Head of caudate nucleus (tissue), 42 donors: ENCODE measurements around the gene CYRIA.

Experiments
- DNase-seq, 42 donors: peaks; one replicate each; pipeline versions ENCODE4 v3.0.0 to v3.0.0-alpha.2; 2020 to 2021; ENCODE audit warnings: mixed read lengths in 7 of 42
- intact Hi-C: fragments of 100-400 bp; cut with DNase I; formaldehyde crosslinking; loops from one replicate; pipeline ENCODE4 v1.15.0; 2022

The CYRIA gene

DNA sequence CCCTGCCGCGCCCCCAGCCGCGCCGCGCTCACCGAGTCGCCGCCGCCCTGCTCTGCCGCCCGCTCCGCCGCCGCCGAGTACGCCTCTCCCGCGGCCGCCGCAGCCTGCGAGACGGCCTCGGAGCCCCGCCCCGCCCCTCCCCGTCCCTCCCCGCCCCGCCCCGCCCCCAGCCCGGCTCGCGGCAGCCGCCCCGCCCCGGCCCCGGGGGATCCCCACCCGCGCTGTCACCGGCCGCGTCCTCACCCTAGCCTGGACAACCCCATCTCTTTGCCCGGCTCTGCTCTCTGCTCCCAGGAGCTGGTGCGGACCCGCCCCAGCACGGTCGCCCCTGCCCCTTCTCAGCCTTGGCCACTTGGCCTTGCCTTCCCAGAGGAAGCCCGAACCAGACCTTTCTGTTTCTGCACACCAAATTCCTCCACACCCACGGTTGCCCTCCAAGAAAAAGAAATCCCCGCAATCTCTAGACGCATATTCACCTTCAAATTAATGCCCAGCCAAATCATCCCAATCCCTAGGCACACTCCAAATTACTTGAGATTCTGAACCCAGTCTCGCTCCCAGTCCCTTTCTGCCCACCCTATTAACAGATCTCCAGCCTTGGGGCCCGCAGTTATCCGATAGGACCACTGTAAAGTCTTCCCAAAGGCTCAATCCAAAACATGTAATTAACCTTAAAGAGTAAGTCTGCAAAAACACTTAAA is at the start of gene CYRIA:
Gene CYRIA, minus strand, starts transcription at position 87 of the 701 bp plus-strand sequence. CDS start 77,715 bp downstream, outside the sequence.
- DNase-seq: peak in 41 of 42 donors; percentile 45 to 86 (median 75)
- intact Hi-C loops: no loop called here

GRCh38 chr2:16713011-16713423 is 47.4 kb upstream of the CYRIA start:
- intact Hi-C loops: no loop called here
- DNase-seq: peak in 20 of 42 donors; percentile 16 to 73 (median 43)

GRCh38 chr2:16709769-16710168 is 44.1 kb upstream of the CYRIA start:
- intact Hi-C loops: no loop called here
- no peak for DNase-seq

DNA sequence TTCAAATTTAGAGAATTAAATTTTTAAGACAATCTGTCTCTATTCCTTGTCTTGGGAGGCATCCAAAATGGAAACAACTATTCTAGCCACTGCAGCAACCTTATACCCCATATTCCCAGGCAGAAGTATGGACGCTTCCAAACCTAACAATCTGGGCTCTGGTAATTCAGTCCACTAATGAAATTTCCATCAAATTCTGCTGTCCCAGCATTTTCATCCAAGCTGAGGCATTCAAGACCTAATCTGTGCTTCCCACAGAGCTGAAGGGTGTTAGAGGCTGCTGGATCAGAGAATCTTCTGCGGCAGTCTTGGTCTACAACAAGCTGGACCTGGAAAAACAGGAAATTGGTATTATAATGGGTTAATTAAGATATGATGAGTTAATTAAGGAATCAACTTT is 42.5 kb upstream of the CYRIA start:
- intact Hi-C loops: no loop called here
- no peak for DNase-seq

DNA sequence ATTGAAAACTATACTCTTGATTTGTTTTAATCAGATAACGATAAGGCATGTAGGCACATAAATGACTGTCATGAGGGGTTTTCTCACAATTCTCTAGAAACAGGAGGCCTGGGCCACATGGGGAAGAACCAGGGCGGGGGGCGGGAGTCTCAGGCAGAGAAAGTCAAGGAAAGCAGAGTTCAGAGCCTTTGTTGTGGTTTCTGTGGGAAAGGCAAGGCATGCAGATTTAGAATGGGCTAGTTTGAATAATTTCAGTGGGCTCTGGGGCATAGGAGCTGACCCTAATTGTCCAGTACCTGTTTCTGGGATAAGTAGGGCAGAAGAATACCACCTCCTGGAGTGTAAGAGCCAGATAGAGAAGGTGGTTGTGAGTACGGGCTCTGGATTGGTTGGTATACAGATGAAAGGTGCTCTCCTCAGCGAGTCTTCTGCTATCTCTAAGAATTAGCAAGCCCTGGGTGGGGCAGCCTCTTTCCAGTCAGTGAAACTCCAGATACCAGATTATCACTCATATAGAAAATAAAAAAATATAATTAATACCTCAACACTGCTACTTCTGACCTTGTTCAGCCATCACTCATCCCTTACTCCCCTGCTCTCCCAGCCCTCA is 41.5 kb upstream of the CYRIA start:
- intact Hi-C loops: no loop called here
- no peak for DNase-seq

- intact Hi-C loops: no loop called here
- DNase-seq: no peak
Measured at GRCh38 chr2:16700551-16701259, 35.1 kb upstream of the CYRIA start.

- intact Hi-C loops: no loop called here
- DNase-seq: no peak
Measured at GRCh38 chr2:16693854-16694253, 28.2 kb upstream of the CYRIA start.

- no peak for DNase-seq
- intact Hi-C loops: no loop called here
Measured at GRCh38 chr2:16691261-16691660, 25.6 kb upstream of the CYRIA start.

- intact Hi-C loops: no loop called here
- DNase-seq: no peak
Measured at GRCh38 chr2:16687955-16688354, 22.3 kb upstream of the CYRIA start.

GRCh38 chr2:16687222-16687621 is 21.6 kb upstream of the CYRIA start:
- DNase-seq: no peak
- intact Hi-C loops: no loop called here

- intact Hi-C loops: no loop called here
Measured at GRCh38 chr2:16686641-16687040, 21.0 kb upstream of the CYRIA start.

DNA sequence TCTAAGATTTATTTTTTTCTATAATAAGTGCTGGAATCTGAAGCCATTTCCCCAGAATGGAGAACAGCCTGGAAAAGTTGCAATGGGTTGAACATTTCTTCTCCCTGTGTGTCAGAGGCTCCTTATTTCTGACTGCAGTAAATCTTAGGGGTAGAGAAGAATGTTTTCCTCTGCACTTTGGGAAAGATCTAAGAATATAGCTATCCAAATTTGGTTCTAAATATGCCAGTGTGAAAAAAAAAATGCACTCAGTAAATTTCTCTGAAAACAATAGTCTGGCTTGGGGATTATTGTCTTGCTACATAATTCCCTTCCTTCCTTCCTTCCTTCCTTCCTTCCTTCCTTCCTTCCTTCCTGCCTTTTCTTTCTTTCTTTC is 19.7 kb upstream of the CYRIA start:
- no peak for DNase-seq

More at GRCh38 chr2:16686641-16687040, 21.0 kb upstream of the CYRIA start:
- DNase-seq: no peak

DNA sequence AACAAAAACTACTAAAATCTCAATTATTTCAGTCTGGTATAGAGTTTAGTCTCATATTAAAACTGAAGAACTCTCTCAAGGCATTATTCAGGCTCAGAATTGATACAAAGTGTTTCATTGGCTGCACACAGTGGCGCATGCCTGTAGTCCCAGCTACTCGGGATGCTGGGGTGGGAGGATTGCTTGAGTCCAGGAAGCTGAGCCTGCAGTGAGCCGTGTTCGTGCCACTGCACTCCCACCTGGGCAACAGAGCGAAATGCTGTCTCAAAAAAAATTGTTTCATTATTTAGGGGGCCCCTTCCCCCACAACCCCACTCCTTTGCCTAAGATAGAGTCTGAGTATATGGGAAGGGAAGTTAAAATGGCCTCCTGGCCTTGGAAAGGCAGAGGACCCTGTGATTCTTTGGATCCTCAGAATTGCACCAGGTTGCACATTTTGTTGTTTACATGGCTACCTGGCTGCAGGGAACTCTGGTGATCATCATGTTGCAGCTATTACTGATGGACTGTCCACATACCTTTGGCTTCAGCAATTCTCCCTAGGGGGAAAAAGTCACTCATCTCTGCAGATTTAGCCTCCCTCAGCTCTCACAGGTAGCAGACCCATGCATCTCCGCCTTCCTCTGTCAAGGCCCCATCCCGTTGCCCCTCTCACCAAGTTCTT is 19.2 kb upstream of the CYRIA start:
- intact Hi-C loops: no loop called here
- DNase-seq: no peak

More for the DNA sequence above, 19.7 kb upstream of the CYRIA start:
- intact Hi-C loops: no loop called here

DNA sequence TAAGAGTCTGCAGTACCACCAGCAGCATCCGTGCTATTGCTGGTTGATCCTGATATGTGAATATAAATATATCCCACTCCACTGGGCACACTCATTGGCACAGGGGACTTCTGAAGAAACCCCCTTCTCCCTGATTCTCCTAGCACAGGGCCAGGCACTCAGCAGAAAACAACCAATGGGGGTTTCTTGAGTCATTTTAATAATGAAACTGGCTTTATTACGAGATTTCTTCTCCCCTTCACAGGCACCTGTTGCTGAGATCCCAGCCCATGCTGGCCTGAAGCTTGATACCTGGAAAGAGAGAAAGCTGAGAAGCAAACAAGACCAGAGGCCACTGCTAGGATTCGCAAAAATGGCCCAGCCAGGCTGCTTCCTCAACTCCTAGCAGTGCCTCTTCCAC is 17.9 kb upstream of the CYRIA start:
- no peak for DNase-seq
- intact Hi-C loops: no loop called here

- DNase-seq: no peak
Measured at GRCh38 chr2:16682431-16683118, 16.9 kb upstream of the CYRIA start.

DNA sequence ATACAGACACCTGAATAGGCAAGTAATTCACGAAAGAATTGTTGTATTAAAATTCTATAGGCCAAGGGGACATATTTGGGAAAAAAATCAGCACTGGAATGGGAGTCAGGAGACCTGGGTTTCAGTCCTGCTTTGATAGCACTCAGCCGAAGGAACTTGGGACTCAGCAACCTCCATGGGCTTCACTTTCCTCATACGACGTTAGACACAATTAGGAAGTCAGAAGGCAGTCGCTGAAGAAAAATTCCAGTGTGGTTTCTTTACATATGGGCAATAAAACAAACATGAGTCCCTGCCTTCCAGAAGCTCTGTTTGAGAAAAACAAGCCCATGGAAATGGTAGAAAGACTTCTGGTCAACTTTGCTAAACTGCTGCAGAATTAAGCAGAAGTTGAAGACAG is 15.1 kb upstream of the CYRIA start:
- intact Hi-C loops: no loop called here
- DNase-seq: no peak

More at GRCh38 chr2:16682431-16683118, 16.9 kb upstream of the CYRIA start:
- intact Hi-C loops: no loop called here

GRCh38 chr2:16680304-16680703 is 14.7 kb upstream of the CYRIA start:
- no peak for DNase-seq
- intact Hi-C loops: no loop called here

- DNase-seq: no peak
- intact Hi-C loops: no loop called here
Measured at GRCh38 chr2:16678964-16679363, 13.3 kb upstream of the CYRIA start.

DNA sequence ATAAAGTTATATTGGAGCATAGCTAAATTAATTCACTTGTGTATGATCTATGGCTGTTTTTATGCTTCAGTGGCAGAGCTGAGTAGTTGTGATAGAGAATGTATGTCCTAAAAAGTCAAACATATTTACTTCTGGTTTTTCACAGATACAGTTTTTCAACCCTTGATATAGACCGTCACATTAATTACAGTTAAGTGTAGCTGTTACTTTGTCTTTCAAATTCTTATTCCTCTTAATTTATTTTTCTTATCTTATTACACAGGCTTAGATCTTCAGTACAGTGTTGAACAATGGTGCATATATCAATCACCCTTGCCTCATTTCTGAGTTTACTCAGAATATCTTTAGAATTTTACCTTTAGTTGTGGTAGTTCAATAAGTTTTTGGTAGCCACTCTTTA is 12.2 kb upstream of the CYRIA start:
- no peak for DNase-seq
- intact Hi-C loops: no loop called here
